HG03354 (cell line): ENCODE results near the gene ARL5B.

Source experiments
- ATAC-seq: cut with Tn5 transposase; IDR thresholded peaks from one replicate; pipeline ENCODE4 v1.9.1; 2021; ENCODE audit warnings: mild to moderate bottlenecking; ENCODE audit not compliant: unreplicated experiment, poor library complexity, severe bottlenecking

ARL5B gene

DNA sequence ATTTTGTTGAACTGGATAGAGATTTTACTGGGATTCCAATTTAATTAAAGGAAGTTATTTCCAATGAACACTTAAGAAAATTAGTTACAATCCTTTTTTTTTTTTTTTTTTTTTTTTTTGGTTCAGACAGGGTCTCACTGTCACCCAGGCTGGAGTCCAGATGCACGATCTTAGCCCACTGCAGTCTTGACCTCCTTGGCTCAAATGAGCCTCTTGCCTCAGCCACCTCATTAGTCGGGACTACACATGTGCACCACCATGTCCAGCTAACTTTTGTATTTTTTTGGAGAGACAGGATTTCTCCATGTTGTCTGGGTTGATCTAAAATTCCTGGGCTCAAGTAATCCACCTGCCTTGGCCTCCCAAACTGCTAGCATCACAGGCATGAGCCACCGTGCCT is 2.5 kb upstream of the ARL5B start:
- no peak for ATAC-seq

- ATAC-seq: peak; percentile 43
Observed at GRCh38 chr10:18658271-18659124, 733 bp upstream of the ARL5B start.

DNA sequence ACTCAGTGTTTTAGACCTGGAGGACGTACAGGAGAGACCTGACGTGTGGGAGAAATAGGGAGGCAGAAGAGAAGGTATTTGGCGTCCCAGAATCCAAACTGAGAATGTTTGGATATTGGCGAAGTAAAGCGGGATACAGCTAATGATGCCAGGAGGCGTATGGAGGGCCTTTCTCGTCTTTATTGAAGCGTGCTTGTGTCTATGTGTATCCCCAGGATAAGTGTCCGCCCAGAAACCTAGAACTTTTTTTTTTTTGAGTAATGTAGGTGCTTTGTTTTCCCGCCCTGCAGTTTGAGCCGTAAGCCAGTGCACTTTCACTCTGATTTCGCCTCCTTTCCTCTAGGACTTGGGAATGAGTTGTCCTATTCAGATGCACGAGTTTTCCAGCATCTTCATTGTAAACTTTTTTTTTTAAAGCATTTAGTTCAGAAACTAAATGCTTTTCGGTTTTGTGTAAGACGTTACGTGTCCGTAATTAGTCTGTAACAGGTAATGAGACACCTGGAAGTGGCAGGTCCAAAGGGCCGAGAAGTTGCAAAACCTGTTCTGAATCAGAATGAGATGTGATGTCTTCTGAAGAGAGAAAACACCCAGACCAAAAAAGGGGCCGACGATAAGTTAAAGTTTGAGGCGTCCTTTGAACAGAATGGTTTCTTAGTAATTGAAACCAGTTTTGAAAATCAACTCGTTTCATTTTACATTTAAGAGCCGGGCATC is 746 bp downstream of the ARL5B start:
- peak; percentile 28 for ATAC-seq

DNA sequence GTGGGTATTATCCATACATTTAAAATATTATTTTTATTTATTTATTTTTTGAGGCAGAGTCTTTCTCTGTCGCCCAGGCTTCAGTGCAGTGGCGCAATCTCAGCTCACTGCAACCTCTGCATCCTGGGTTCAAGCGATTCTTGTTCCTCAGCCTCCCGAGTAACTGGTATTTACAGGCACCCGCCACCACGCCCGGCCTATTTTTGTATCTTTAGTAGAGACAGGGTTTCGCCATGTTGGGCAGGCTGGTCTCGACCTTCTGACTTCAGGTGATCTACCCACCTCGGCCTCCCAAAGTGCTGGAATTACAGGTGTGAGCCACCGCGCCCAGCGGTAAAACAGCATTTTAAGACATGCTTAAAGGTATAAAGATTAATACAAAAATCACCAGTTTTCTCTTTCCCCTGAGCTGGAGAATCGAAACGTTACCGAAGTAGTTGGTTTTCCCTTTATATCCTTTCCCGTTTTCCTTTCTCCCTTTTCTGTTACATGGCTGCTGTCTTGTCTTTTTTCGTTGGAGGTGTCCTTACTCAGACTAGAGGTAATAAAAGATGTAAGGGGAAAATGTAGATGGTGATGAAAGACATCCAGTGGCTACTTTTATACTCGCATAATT is 1.7 kb downstream of the ARL5B start:
- no peak for ATAC-seq

DNA sequence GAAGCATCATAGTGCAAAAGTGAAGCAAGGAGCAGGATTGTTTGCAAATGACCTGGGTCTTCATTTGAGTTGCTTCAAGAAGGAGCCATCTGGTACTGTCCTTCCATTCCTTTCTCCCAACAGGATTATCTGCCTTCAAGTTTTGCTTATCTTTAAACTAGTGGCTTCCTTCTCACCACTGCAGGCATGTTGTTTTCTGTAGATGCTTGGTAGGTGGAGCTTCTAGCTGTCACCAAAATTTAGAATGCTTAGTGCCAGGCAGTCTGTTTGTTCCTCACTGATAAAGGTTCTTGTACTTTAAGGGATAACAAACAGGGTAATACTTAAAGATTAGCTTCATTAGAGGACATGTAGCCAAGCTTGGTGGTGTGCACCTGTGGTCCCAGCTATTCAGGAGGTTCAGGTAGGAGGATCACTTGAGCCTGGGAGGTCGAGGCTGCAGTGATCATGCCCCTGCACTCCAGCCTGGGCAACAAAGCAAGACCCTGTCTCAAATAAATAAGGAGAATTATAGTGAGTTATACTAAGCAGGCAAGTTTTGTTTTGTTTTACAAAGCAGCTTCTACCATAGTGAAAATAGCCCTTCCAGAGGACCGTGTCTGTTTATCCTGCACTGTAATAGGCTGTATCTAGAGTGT is 5.7 kb downstream of the ARL5B start:
- no peak for ATAC-seq

GRCh38 chr10:18665815-18666558 is 6.8 kb downstream of the ARL5B start:
- no peak for ATAC-seq

DNA sequence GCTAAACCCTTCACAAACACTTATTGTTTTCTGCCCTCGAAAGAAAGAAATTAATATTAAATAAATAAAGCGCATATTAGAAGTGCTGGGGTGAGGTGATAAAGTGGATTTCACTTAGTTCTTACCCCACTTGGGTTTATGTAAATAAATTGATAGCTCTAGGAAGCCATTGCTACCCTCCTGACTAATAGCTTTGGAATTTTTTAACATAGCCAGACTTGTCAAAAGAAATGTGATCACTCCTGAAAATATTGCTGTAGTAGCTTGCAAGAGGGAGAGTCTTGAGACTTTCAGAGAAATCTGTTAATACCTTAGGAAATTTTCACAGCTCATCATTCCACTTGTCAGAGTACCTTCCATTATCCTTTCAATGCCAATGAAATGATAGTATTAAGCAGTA is 7.6 kb downstream of the ARL5B start:
- no peak for ATAC-seq

- ATAC-seq: no peak
Observed at GRCh38 chr10:18668026-18668425, 8.8 kb downstream of the ARL5B start.

DNA sequence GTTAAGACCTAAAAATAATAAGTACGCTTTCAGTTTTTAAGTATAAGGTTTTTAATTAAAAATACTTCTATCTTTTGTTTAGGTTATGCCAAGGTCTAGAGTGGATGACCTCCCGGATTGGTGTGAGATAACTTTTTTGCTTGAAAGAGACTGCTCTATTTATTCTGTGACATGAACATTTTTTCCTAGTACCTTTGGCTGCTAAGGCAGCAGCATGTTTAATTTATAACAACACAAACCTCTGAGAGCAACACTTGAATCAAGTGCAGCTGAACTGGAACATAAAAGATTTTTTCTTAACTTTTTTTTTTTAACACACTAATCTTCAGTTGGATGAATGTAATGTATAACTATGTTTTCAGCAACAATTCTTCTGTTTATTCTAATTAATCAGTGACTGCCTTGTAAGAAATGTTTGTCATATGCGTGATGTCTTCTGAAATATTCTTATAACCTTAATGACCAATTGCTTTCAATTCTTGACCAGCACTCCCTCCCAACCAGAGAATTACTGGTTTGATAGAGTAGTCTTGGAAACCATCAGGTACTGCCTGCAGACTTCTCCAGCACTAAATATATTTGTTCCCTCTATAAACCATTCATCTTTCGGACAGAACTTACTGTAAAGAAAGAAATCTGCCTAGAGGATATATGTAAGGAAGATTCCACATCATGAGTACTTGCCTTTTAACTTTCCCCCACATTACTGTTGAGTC is 16.0 kb downstream of the ARL5B start:
- no peak for ATAC-seq

- no peak for ATAC-seq
Observed at GRCh38 chr10:18680754-18681153, 21.5 kb downstream of the ARL5B start.

DNA sequence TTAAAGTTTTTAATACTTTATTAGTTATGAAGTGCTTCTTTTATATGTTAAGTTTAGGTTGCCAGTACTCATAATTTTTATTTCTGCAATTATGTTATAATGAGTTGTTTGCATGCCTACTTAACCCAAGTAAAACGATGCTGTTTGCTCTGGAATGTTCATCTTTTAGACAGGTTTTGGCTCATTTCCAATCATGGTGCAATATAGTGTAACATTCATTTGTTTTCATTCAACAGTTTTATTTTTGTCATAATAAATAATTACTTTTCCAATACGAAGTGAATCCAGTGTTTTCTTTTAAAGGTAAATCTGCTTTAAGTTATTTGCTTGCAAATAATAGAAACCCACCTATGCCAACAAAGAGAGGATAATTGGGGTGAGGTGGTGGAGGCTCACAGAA is 22.1 kb downstream of the ARL5B start:
- no peak for ATAC-seq

GRCh38 chr10:18681971-18682411 is 22.8 kb downstream of the ARL5B start:
- ATAC-seq: no peak

- ATAC-seq: no peak
Observed at GRCh38 chr10:18683427-18683826, 24.2 kb downstream of the ARL5B start.

DNA sequence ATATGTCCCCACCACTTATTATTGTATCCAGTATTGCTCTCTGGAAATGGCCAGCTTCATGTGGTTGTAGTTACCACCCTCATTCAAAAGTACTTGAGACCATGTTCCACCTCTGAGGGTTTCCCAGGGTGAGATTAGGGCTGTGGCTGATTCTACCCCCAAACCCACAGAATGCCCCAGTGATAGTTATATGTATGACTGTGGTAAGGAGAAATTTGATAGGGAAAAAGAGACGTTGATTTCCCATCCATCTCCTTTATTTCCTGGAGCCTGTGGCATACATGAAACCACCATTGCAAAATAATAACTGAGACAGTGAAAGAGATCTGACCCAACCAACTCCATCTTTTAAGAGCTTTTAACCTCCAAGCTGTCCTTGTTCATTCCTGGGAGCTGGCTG is 25.2 kb downstream of the ARL5B start:
- ATAC-seq: no peak

DNA sequence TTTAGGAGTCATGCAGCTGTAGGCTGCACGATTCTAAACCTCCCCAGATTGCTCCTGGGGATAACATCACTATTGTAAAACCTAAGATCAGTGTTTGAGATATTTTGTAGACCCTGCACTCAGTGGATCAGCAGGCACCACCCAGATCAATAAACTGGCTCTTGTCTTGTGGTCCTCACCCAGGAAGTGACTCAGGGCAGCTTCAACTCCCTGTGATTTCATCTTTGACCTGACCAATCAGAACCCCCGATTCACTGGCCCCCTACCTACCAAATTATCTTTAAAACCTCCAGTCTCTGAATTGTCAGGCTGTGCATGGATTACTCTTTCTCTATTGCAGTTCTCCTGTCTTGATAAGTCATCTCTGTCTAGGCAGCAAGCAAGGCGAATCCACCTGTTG is 25.7 kb downstream of the ARL5B start:
- no peak for ATAC-seq

DNA sequence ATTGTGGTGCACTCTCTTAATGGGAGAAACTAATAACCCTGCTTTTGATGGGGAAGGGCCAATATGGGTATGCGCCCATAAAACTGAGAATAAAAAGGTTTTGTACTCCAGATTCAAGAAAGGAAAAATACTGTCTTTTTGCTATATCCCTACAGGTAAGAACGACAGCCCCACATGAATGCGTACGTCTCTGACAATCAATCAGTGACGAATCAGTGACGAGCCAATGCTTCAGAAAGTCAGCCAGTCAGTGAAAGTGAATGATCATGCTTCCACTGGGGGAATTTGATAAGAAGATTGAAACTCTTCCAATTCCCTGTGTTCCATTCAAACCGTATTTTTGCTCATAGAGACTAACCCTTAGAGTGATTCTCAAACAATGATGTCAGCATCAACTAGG is 26.3 kb downstream of the ARL5B start:
- no peak for ATAC-seq

- ATAC-seq: no peak
Observed at GRCh38 chr10:18687195-18687594, 28.0 kb downstream of the ARL5B start.

- ATAC-seq: no peak
Observed at GRCh38 chr10:18687706-18688105, 28.5 kb downstream of the ARL5B start.

DNA sequence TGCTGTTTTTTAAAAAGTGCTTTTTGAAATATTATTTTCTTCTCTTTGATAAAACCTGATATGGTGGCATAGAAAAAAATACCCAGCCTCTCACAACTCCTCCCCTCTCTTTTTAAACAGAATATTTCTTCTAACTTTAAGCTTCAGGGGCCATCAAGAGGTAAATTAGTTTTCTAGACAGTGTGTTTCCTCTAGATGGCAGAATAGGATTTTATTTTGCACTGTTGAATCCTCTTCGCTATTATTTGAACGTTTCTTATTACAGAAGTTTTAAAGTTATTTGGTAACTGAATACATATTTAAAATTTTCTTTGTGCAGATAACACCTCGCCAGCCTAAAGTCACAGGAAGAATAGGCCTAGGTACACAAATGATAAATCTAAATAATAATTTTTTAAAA is 30.3 kb downstream of the ARL5B start:
- ATAC-seq: no peak
